ENCODE results near the gene SCLT1.

Gene SCLT1

DNA sequence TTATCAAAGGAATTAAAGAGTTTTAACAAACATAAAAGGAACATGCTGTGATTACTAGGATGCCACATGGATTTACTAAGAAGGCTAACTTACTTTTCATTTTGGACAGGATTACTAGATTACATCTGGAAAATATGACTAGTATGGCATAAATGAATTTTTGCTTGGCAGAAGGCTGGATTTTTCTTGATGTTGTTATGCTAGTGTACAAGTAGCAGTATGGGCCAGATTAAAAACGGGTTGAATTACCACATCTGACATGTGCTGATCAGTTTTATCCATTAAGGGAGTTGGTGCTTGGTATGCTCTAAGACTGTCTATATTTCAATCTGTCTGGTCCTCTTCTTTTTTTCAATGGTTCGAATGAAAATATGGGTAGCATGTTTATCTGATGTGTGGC, 213.4 kb downstream of the SCLT1 start:
- H4K91ac ChIP-seq (ENCODE audit: low read length), result no peak overlapping the region

DNA sequence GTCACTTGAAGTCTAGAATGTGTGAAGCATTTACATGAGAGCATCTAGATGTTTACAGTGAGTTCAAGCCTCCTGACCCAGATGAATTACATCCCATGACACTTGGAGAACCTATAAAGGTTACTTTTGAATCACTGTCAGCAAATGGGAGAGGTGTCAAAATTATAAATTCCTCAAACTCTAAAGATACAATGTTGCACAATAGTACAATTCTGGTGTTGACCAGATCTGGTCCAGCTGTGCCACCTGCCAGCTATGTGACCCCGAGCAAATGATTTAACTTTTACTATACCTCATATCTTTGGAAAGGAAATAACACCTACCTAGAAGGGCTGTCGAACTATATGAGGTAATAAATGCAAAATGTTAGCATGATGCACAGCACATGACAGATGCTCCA, 214.1 kb downstream of the SCLT1 start:
- Histone ChIP-seq H3K4me3 (ENCODE audit: insufficient read depth in 1 of 2, low read depth in 1 of 2, low read length in 2 of 2) (no peak overlapping the region), H3K4ac (ENCODE audit: low read depth in 1 of 2, low read length in 2 of 2) (no peak overlapping the region), H2BK5ac (ENCODE audit: low read depth, low read length, poor library complexity, severe bottlenecking) (no peak overlapping the region), H2BK12ac (ENCODE audit: low read length in 2 of 2) (no peak overlapping the region), H3K4me2 (ENCODE audit: low read length, poor library complexity, severe bottlenecking) (no peak overlapping the region), H3K79me1 (replicated peaks; ENCODE audit: low read length, poor library complexity, severe bottlenecking) (peaks cover 2% of the 10 kb centered on the region), H3K23ac (ENCODE audit: low read length in 2 of 2) (no peak overlapping the region), H2AFZ (ENCODE audit: low read depth, low read length) (no peak overlapping the region), H4K8ac (ENCODE audit: low read length) (no peak overlapping the region), H3K36me3 (ENCODE audit: control insufficient read depth in 1 of 2, insufficient read depth in 2 of 2, low read depth in 1 of 2, low read length in 2 of 2) (peaks cover 0 to 18% of the 10 kb centered on the region in 2 experiments), H4K91ac (ENCODE audit: low read length) (no peak overlapping the region), H3K9ac (ENCODE audit: low read length) (no peak overlapping the region), H3K27me3 (ENCODE audit: control insufficient read depth in 1 of 2, insufficient read depth in 1 of 2, low read length in 2 of 2) (no peaks in the 10 kb centered on the region), H2BK120ac (ENCODE audit: low read depth, low read length) (no peak overlapping the region), H3K18ac (ENCODE audit: low read depth in 1 of 2, low read length in 2 of 2) (no peak overlapping the region), H2BK15ac (ENCODE audit: low read depth, poor library complexity, severe bottlenecking) (no peak overlapping the region), H3K4me1 (ENCODE audit: control insufficient read depth, insufficient read depth, low read depth, low read length) (no peaks in the 10 kb centered on the region), H3K9me3 (ENCODE audit: control insufficient read depth, low read length) (no peaks in the 10 kb centered on the region), H2AK5ac (ENCODE audit: low read length, severe bottlenecking) (no peak overlapping the region), H3K27ac (ENCODE audit: low read length, poor library complexity, severe bottlenecking) (no peak overlapping the region), H3K14ac (ENCODE audit: low read length in 2 of 2) (no peak overlapping the region)
- 100% methylated on average over 1 of the region's 2 CpGs for WGBS
- DNase-seq, result no peak

More for the DNA sequence above, 213.4 kb downstream of the SCLT1 start:
- WGBS, result 100% methylated on average over 1 of the region's 2 CpGs
- Histone ChIP-seq H3K9ac (ENCODE audit: low read length) (no peak overlapping the region), H3K36me3 (ENCODE audit: control insufficient read depth in 1 of 2, insufficient read depth in 2 of 2, low read depth in 1 of 2, low read length in 2 of 2) (peaks cover 0 to 13% of the 10 kb centered on the region in 2 experiments), H3K4me3 (ENCODE audit: insufficient read depth in 1 of 2, low read depth in 1 of 2, low read length in 2 of 2) (no peak overlapping the region), H2AFZ (ENCODE audit: low read depth, low read length) (no peak overlapping the region), H3K27me3 (ENCODE audit: control insufficient read depth in 1 of 2, insufficient read depth in 1 of 2, low read length in 2 of 2) (no peaks in the 10 kb centered on the region), H3K14ac (ENCODE audit: low read length in 2 of 2) (no peak overlapping the region), H2AK5ac (ENCODE audit: low read length, severe bottlenecking) (no peak overlapping the region), H2BK120ac (ENCODE audit: low read depth, low read length) (no peak overlapping the region), H3K4me2 (ENCODE audit: low read length, poor library complexity, severe bottlenecking) (no peak overlapping the region), H3K4me1 (ENCODE audit: control insufficient read depth, insufficient read depth, low read depth, low read length) (no peaks in the 10 kb centered on the region), H2BK5ac (ENCODE audit: low read depth, low read length, poor library complexity, severe bottlenecking) (no peak overlapping the region), H3K79me1 (replicated peaks; ENCODE audit: low read length, poor library complexity, severe bottlenecking) (peaks cover 2% of the 10 kb centered on the region), H3K23ac (ENCODE audit: low read length in 2 of 2) (no peak overlapping the region), H4K8ac (ENCODE audit: low read length) (no peak overlapping the region), H3K9me3 (ENCODE audit: control insufficient read depth, low read length) (no peaks in the 10 kb centered on the region), H2BK12ac (ENCODE audit: low read length in 2 of 2) (no peak overlapping the region), H3K4ac (ENCODE audit: low read depth in 1 of 2, low read length in 2 of 2) (no peak overlapping the region), H2BK15ac (ENCODE audit: low read depth, poor library complexity, severe bottlenecking) (no peak overlapping the region), H3K18ac (ENCODE audit: low read depth in 1 of 2, low read length in 2 of 2) (no peak overlapping the region), H3K27ac (ENCODE audit: low read length, poor library complexity, severe bottlenecking) (no peak overlapping the region)
- DNase-seq, result no peak

DNA sequence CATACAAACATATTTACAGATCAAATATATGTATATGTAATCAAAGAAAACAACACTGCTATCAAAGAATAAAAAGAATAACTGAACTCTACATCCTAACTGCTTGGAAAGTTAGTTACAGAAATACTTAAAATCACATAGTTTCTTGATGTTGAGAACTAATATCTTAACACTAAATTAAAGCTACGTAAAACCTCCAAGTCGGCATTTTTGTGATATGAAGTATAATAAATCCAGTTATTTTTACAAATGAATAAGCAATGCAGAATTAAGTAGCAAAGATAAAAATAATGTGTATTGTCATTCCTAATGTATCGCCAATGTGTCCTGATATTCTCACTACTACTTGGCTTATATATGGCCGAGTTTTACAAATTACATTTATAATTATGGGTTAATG, 215.4 kb downstream of the SCLT1 start:
- Histone ChIP-seq H3K4ac (ENCODE audit: low read depth in 1 of 2, low read length in 2 of 2) (no peak overlapping the region), H3K4me2 (ENCODE audit: low read length, poor library complexity, severe bottlenecking) (no peak overlapping the region), H2BK15ac (ENCODE audit: low read depth, poor library complexity, severe bottlenecking) (no peak overlapping the region), H3K9me3 (ENCODE audit: control insufficient read depth, low read length) (no peaks in the 10 kb centered on the region), H3K79me1 (replicated peaks; ENCODE audit: low read length, poor library complexity, severe bottlenecking) (peaks cover 2% of the 10 kb centered on the region), H3K36me3 (ENCODE audit: control insufficient read depth in 1 of 2, insufficient read depth in 2 of 2, low read depth in 1 of 2, low read length in 2 of 2) (peaks cover under 1 to 31% of the 10 kb centered on the region in 2 experiments), H2BK12ac (ENCODE audit: low read length in 2 of 2) (no peak overlapping the region), H4K91ac (ENCODE audit: low read length) (no peak overlapping the region), H3K18ac (ENCODE audit: low read depth in 1 of 2, low read length in 2 of 2) (no peak overlapping the region), H3K4me1 (ENCODE audit: control insufficient read depth, insufficient read depth, low read depth, low read length) (no peaks in the 10 kb centered on the region), H2AK5ac (ENCODE audit: low read length, severe bottlenecking) (no peak overlapping the region), H3K9ac (ENCODE audit: low read length) (no peak overlapping the region), H3K23ac (ENCODE audit: low read length in 2 of 2) (no peak overlapping the region), H2BK120ac (ENCODE audit: low read depth, low read length) (no peak overlapping the region), H4K8ac (ENCODE audit: low read length) (no peak overlapping the region), H3K27me3 (ENCODE audit: control insufficient read depth in 1 of 2, insufficient read depth in 1 of 2, low read length in 2 of 2) (no peaks in the 10 kb centered on the region), H3K27ac (ENCODE audit: low read length, poor library complexity, severe bottlenecking) (no peak overlapping the region), H2BK5ac (ENCODE audit: low read depth, low read length, poor library complexity, severe bottlenecking) (no peak overlapping the region), H3K14ac (ENCODE audit: low read length in 2 of 2) (no peak overlapping the region), H2AFZ (ENCODE audit: low read depth, low read length) (no peak overlapping the region), H3K4me3 (ENCODE audit: insufficient read depth in 1 of 2, low read depth in 1 of 2, low read length in 2 of 2) (no peak overlapping the region)
- WGBS, result no CpG with 5 or more reads among the region's 4 CpGs
- DNase-seq, result no peak

DNA sequence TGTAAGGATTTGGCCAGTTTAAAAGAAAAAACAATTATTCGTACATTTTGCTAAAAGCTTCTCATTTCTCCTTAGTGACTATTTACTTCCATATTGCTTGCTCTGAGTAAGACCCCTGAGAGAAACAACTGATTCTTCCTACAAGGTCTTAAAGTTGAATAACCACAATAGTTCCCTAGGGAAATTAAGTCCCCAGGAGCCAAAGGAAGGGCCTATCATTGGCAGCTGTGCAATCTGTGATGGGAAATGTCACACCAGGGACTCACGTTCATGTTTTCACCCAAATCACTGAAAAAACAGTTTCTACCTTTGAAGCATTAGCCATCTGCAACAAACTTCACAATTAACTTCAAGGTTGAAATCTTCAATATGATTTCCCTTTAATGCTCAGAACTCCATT, 217.1 kb downstream of the SCLT1 start:
- Histone ChIP-seq H3K23ac (ENCODE audit: low read length in 2 of 2) (no peak overlapping the region), H3K27ac (ENCODE audit: low read length, poor library complexity, severe bottlenecking) (no peak overlapping the region), H3K9me3 (ENCODE audit: control insufficient read depth, low read length) (no peaks in the 10 kb centered on the region), H3K79me1 (replicated peaks; ENCODE audit: low read length, poor library complexity, severe bottlenecking) (peaks cover 13% of the 10 kb centered on the region), H4K8ac (ENCODE audit: low read length) (no peak overlapping the region), H3K18ac (ENCODE audit: low read depth in 1 of 2, low read length in 2 of 2) (no peak overlapping the region), H2AFZ (ENCODE audit: low read depth, low read length) (no peak overlapping the region), H3K36me3 (ENCODE audit: control insufficient read depth in 1 of 2, insufficient read depth in 2 of 2, low read depth in 1 of 2, low read length in 2 of 2) (peaks cover 13 to 48% of the 10 kb centered on the region in 2 experiments), H3K9ac (ENCODE audit: low read length) (no peak overlapping the region), H4K91ac (ENCODE audit: low read length) (no peak overlapping the region), H3K27me3 (ENCODE audit: control insufficient read depth in 1 of 2, insufficient read depth in 1 of 2, low read length in 2 of 2) (no peaks in the 10 kb centered on the region), H3K4me3 (ENCODE audit: insufficient read depth in 1 of 2, low read depth in 1 of 2, low read length in 2 of 2) (no peak overlapping the region), H3K4me2 (ENCODE audit: low read length, poor library complexity, severe bottlenecking) (no peak overlapping the region), H2BK15ac (ENCODE audit: low read depth, poor library complexity, severe bottlenecking) (no peak overlapping the region), H2AK5ac (ENCODE audit: low read length, severe bottlenecking) (no peak overlapping the region), H3K4ac (ENCODE audit: low read depth in 1 of 2, low read length in 2 of 2) (no peak overlapping the region), H2BK12ac (ENCODE audit: low read length in 2 of 2) (no peak overlapping the region), H2BK5ac (ENCODE audit: low read depth, low read length, poor library complexity, severe bottlenecking) (no peak overlapping the region), H2BK120ac (ENCODE audit: low read depth, low read length) (no peak overlapping the region), H3K14ac (ENCODE audit: low read length in 2 of 2) (no peak overlapping the region), H3K4me1 (ENCODE audit: control insufficient read depth, insufficient read depth, low read depth, low read length) (peaks cover 2% of the 10 kb centered on the region)
- 89% methylated on average over 2 of the region's 2 CpGs for whole genome bisulfite sequencing
- no peak for DNase-seq
